ENCODE results near the gene PXYLP1. TPM values are rescaled to one million over a fixed set of nuclear protein-coding genes. Genes with fewer than 3 reads are reported as not detected.

Gene PXYLP1
- polyA plus RNA-seq, 1 donor from 2014 or later: 109 TPM

DNA sequence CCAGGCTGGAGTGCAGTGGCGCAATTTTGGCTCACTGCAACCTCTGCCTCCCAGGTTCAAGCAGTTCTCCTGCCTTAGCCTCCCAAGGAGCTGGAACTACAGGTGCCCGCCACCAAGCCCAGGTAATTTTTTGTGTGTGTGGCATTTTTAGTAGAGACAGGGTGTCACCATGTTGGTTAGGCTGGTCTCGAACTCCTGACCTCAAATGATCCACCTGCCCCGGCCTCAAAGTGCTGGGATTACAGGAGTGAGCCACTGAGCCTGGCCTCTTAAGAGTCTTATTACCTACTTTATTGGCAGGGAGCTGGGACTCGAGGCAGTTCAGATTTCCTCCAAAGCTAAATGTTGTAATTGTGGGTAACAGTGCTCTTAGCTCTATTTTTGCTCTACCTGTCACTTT lies 16.4 kb downstream of the PXYLP1 start:
- H3K9ac ChIP-seq (ENCODE audit: low read length): no peak overlapping the region
- no peaks in the 10 kb centered on the region for H3K9me3 ChIP-seq (ENCODE audit: low read length)
- no peak overlapping the region for H3K4me2 ChIP-seq (ENCODE audit: low read length)
- H3K79me2 ChIP-seq (replicated peaks; ENCODE audit: insufficient read depth, low read length): no peaks in the 10 kb centered on the region
- TF ChIP-seq TAF1 (IDR thresholded peaks at IDR 0.05; ENCODE audit: low read depth) (no peak), EZH2 (IDR thresholded peaks at IDR 0.05; ENCODE audit: borderline replicate concordance, insufficient read depth, low read length, poor library complexity, severe bottlenecking) (no peak), SMC3 (conservative IDR thresholded peaks at IDR 0.05; ENCODE audit: poor library complexity) (no peak), EP300 (conservative IDR thresholded peaks at IDR 0.05; ENCODE audit: poor library complexity, severe bottlenecking) (no peak), RAD21 (conservative IDR thresholded peaks at IDR 0.05) (no peak), POLR2AphosphoS5 (IDR thresholded peaks at IDR 0.05) (no peak), MXI1 (conservative IDR thresholded peaks at IDR 0.05; ENCODE audit: poor library complexity, severe bottlenecking) (no peak)
- TF ChIP-seq, protein P1, sequence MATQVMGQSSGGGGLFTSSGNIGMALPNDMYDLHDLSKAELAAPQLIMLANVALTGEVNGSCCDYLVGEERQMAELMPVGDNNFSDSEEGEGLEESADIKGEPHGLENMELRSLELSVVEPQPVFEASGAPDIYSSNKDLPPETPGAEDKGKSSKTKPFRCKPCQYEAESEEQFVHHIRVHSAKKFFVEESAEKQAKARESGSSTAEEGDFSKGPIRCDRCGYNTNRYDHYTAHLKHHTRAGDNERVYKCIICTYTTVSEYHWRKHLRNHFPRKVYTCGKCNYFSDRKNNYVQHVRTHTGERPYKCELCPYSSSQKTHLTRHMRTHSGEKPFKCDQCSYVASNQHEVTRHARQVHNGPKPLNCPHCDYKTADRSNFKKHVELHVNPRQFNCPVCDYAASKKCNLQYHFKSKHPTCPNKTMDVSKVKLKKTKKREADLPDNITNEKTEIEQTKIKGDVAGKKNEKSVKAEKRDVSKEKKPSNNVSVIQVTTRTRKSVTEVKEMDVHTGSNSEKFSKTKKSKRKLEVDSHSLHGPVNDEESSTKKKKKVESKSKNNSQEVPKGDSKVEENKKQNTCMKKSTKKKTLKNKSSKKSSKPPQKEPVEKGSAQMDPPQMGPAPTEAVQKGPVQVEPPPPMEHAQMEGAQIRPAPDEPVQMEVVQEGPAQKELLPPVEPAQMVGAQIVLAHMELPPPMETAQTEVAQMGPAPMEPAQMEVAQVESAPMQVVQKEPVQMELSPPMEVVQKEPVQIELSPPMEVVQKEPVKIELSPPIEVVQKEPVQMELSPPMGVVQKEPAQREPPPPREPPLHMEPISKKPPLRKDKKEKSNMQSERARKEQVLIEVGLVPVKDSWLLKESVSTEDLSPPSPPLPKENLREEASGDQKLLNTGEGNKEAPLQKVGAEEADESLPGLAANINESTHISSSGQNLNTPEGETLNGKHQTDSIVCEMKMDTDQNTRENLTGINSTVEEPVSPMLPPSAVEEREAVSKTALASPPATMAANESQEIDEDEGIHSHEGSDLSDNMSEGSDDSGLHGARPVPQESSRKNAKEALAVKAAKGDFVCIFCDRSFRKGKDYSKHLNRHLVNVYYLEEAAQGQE (IDR thresholded peaks at IDR 0.05; ENCODE audit: borderline replicate concordance): no peak
- TF ChIP-seq, protein P2, sequence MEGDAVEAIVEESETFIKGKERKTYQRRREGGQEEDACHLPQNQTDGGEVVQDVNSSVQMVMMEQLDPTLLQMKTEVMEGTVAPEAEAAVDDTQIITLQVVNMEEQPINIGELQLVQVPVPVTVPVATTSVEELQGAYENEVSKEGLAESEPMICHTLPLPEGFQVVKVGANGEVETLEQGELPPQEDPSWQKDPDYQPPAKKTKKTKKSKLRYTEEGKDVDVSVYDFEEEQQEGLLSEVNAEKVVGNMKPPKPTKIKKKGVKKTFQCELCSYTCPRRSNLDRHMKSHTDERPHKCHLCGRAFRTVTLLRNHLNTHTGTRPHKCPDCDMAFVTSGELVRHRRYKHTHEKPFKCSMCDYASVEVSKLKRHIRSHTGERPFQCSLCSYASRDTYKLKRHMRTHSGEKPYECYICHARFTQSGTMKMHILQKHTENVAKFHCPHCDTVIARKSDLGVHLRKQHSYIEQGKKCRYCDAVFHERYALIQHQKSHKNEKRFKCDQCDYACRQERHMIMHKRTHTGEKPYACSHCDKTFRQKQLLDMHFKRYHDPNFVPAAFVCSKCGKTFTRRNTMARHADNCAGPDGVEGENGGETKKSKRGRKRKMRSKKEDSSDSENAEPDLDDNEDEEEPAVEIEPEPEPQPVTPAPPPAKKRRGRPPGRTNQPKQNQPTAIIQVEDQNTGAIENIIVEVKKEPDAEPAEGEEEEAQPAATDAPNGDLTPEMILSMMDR (IDR thresholded peaks at IDR 0.05; ENCODE audit: poor library complexity, severe bottlenecking): no peak
- no peaks in the 10 kb centered on the region for H3K9me2 ChIP-seq (ENCODE audit: insufficient read depth, low read length)
- H3K36me3 ChIP-seq (ENCODE audit: insufficient read depth, low read length): no peaks in the 10 kb centered on the region
- no peaks in the 10 kb centered on the region for H3F3A ChIP-seq (ENCODE audit: insufficient read depth, low read length, poor library complexity, severe bottlenecking)
- no peak overlapping the region for H3K4me3 ChIP-seq (ENCODE audit: low read length)
- H3K27ac ChIP-seq (ENCODE audit: low read length): no peak overlapping the region
- no peaks in the 10 kb centered on the region for H4K20me1 ChIP-seq (ENCODE audit: insufficient read depth)
- H2AFZ ChIP-seq (ENCODE audit: low read depth, low read length): no peak overlapping the region
- H3K27me3 ChIP-seq (ENCODE audit: insufficient read depth, low read depth, low read length): no peaks in the 10 kb centered on the region

DNA sequence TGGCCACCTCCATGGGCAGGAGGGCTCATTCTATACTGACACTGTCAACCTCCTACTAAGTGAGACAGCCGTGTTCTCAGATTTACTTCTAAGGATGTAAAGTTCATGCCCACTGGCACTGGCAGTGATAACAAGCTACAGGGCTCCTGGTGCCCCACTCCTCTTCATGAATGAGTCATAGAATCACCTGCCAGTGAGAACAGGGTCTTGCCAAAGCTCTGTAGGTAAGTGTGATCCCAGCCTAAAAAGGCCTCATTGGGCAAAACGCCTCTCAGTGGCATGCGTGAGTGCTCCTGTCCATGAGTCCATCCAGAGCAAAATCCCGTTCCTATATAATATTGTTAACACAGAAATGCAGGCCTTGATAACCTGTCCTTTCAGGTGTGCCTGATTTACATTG lies 17.4 kb downstream of the PXYLP1 start:
- no peaks in the 10 kb centered on the region for H3K79me2 ChIP-seq (replicated peaks; ENCODE audit: insufficient read depth, low read length)
- no peak overlapping the region for H2AFZ ChIP-seq (ENCODE audit: low read depth, low read length)
- no peak overlapping the region for H3K4me3 ChIP-seq (ENCODE audit: low read length)
- no peaks in the 10 kb centered on the region for H3K9me3 ChIP-seq (ENCODE audit: low read length)
- H3K9me2 ChIP-seq (ENCODE audit: insufficient read depth, low read length): no peaks in the 10 kb centered on the region
- H4K20me1 ChIP-seq (ENCODE audit: insufficient read depth): no peaks in the 10 kb centered on the region
- no peaks in the 10 kb centered on the region for H3F3A ChIP-seq (ENCODE audit: insufficient read depth, low read length, poor library complexity, severe bottlenecking)
- no peaks in the 10 kb centered on the region for H3K36me3 ChIP-seq (ENCODE audit: insufficient read depth, low read length)
- no peak overlapping the region for H3K4me2 ChIP-seq (ENCODE audit: low read length)
- no peak for TF ChIP-seq TAF1 (IDR thresholded peaks at IDR 0.05; ENCODE audit: low read depth)
- TF ChIP-seq, protein P2 (IDR thresholded peaks at IDR 0.05; ENCODE audit: poor library complexity, severe bottlenecking): no peak
- H3K9ac ChIP-seq (ENCODE audit: low read length): no peak overlapping the region
- H3K27me3 ChIP-seq (ENCODE audit: insufficient read depth, low read depth, low read length): no peaks in the 10 kb centered on the region
- H3K27ac ChIP-seq (ENCODE audit: low read length): no peak overlapping the region

Data from neural cell (in vitro differentiated cells).